Lung (tissue), 12 donors: Measurements from ENCODE around the gene GABBR2. TPM values are rescaled to one million over a fixed set of nuclear protein-coding genes. Genes with fewer than 3 reads are reported as not detected.

Experiments used
- ATAC-seq: fragments of 200-7000 bp; cut with Tn5 transposase; one replicate; pipeline ENCODE4 v1.9.1; 2020; ENCODE audit warnings: moderate number of reproducible peaks; ENCODE audit not compliant: insufficient read depth, low FRiP score
- DNase-seq, 3 donors: peaks; one replicate each; pipeline ENCODE4 v3.0.0-alpha.2; 2013 to 2017
- H3K27ac ChIP-seq, 2 donors: one replicate each; pipeline ENCODE4 v1.5.1; 2013; ENCODE audit warnings: mild to moderate bottlenecking in 2 of 2, moderate library complexity in 2 of 2, control low read depth in 1 of 2, inconsistent platforms in 1 of 2, low read depth in 1 of 2, low read length in 1 of 2
- H3K27me3 ChIP-seq, 3 donors: one replicate each; pipeline ENCODE4 v1.5.1; 2013; ENCODE audit warnings: low read length in 2 of 3; ENCODE audit not compliant: control insufficient read depth in 3 of 3, insufficient read depth in 3 of 3
- H3K36me3 ChIP-seq, 4 donors: one replicate each; pipeline ENCODE4 v1.5.1; 2013; ENCODE audit warnings: low read length in 4 of 4, mild to moderate bottlenecking in 1 of 4, moderate library complexity in 1 of 4; ENCODE audit not compliant: control insufficient read depth in 4 of 4, insufficient read depth in 4 of 4
- H3K4me1 ChIP-seq, 5 donors: one replicate each; pipeline ENCODE4 v1.5.1; 2013; ENCODE audit warnings: low read length in 5 of 5, mild to moderate bottlenecking in 2 of 5, moderate library complexity in 1 of 5; ENCODE audit not compliant: control insufficient read depth in 5 of 5, insufficient read depth in 5 of 5
- H3K4me3 ChIP-seq: one replicate; pipeline ENCODE4 v1.5.1; 2013; ENCODE audit warnings: mild to moderate bottlenecking, control low read depth, moderate library complexity
- H3K9ac ChIP-seq, 2 donors: one replicate each; pipeline ENCODE4 v1.5.1; 2013; ENCODE audit warnings: low read length in 2 of 2, control low read depth in 1 of 2; ENCODE audit not compliant: insufficient read depth in 1 of 2
- H3K9me3 ChIP-seq, 4 donors: one replicate each; pipeline ENCODE4 v1.5.1; 2013; ENCODE audit warnings: low read length in 3 of 4, mild to moderate bottlenecking in 1 of 4, moderate library complexity in 1 of 4; ENCODE audit not compliant: control insufficient read depth in 4 of 4, insufficient read depth in 3 of 4
- CTCF ChIP-seq: IDR thresholded peaks from 2 replicates; pipeline ENCODE4 v1.5.1; 2012; ENCODE audit warnings: mild to moderate bottlenecking; ENCODE audit errors: control extremely low read depth, extremely low read depth
- WGBS, 2 donors: extraction: QIAGEN DNeasy Blood & Tissue Kit; methylation state at CpG; one replicate each; pipeline ENCODE4 v1.1.7; 2013; 5-methylcytosine and 5-hydroxymethylcytosine counted together
- polyA plus RNA-seq, 2 donors: library from polyadenylated mRNA; stranded (reverse); fragments of 200-250 nt; gene quantifications; one replicate each; pipeline ENCODE4 v1.2.1, GENCODE V29; 2013
- total RNA-seq, 2 donors: library from RNA; depleted of rRNA in 1 of 2; stranded (reverse); fragments of >200 nt in 1 of 2; gene quantifications; one replicate each; pipeline ENCODE4 v1.2.1, GENCODE V29; 2014 to 2021
- donor health status: control.
- donor health status: control.
- donor health status: Bipolar disorder and iron deficiency.
- donor health status: healthy.
- donor health status: DM: yes; HTN: yes; CAD: no.

The GABBR2 gene
- total and polyA plus RNA-seq, 4 donors = 0.40 to 1.8 (median 0.64) TPM

- Histone ChIP-seq H3K4me3 (no peak overlapping the region), H3K9ac (no peak overlapping the region), H3K9me3 (no peaks in the 10 kb centered on the region), H3K27me3 (no peaks in the 10 kb centered on the region), H3K4me1 (peaks cover 0 to 7% (median 0%) of the 10 kb centered on the region in 5 donors), H3K36me3 (no peaks in the 10 kb centered on the region), H3K27ac (no peak overlapping the region)
- TF ChIP-seq CTCF = no peak
- WGBS, 2 donors = 92 to 93% methylated on average over 17 of the region's 17 CpGs
- DNase-seq (no peak), ATAC-seq (no peak)
These were observed 390.5 kb downstream of the GABBR2 start for GRCh38 chr9:98318041-98318790.

GRCh38 chr9:98317134-98317857 lies 391.4 kb downstream of the GABBR2 start:
- 80 to 90% methylated on average over 14 of the region's 14 CpGs for WGBS, 2 donors
- TF ChIP-seq CTCF = no peak
- ATAC-seq = no peak

DNA sequence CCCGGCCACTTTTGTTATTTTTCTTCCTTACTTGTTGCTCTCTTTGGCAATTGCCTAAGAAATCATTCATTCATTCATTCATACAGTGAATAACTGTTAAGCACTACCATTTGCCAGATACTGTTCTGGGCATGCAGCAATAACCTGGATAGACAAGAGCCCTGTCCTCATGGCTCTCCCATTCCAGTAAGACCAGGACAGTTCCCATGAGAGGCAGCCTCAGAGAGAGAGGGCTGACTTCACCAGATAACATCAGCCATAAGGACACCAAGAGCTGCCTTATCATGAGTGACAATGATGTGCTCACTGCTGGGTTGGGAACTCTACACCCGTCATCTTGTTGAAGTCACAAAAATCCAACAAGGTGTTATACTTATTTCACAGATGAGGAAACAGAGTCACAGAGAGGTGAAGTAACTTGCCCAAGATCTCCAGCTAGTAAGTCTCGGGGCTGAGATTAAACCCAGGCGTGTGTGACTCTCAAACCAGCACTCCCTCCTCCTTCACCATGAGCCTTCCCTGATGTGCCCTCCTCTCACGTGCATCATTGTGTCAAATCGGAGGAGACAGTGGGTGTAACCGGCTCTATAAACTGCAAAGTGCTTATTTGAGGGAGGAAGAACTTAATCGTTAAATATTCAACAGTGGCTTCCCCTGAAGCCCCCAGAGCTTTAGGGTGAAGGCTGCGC lies 392.1 kb downstream of the GABBR2 start:
- H3K36me3 ChIP-seq = no peaks in the 10 kb centered on the region
- peaks cover 0 to 3% (median 0%) of the 10 kb centered on the region in 5 donors for H3K4me1 ChIP-seq
- H3K27me3 ChIP-seq = no peaks in the 10 kb centered on the region
- no peak for DNase-seq
- ATAC-seq = no peak
- TF ChIP-seq CTCF = no peak
- H3K9ac ChIP-seq = no peak overlapping the region
- H3K9me3 ChIP-seq = no peaks in the 10 kb centered on the region
- WGBS, 2 donors = 83 to 89% methylated on average over 9 of the region's 9 CpGs
- H3K27ac ChIP-seq = no peak overlapping the region
- no peak overlapping the region for H3K4me3 ChIP-seq

More at GRCh38 chr9:98317134-98317857, 391.4 kb downstream of the GABBR2 start:
- DNase-seq = no peak
- peaks cover 0 to 3% (median 0%) of the 10 kb centered on the region in 5 donors for H3K4me1 ChIP-seq
- no peaks in the 10 kb centered on the region for H3K27me3 ChIP-seq
- H3K27ac ChIP-seq = no peak overlapping the region
- H3K4me3 ChIP-seq = no peak overlapping the region
- H3K36me3 ChIP-seq = no peaks in the 10 kb centered on the region
- H3K9ac ChIP-seq = no peak overlapping the region
- H3K9me3 ChIP-seq = no peaks in the 10 kb centered on the region
